Activated CD4-positive, CD25-positive, alpha-beta regulatory T cell treated with anti-CD3 and anti-CD28 coated beads, Interleukin-2, amount 50 U/mL, for 24 hours (primary cell): Measurements from ENCODE around the gene RRAGD.
"Not testable (repeated sequence)": the region's sequence is repeated elsewhere in the genome, so short reads cannot be mapped to it uniquely, and the experiment has no call there.

Source experiments
- ATAC-seq, 2 donors: fragments of 150-1000 bp; cut with Tn5 transposase; one replicate each; pipeline ENCODE4 v1.10.0; 2021; ENCODE audit warnings: mild to moderate bottlenecking in 1 of 2, moderate library complexity in 1 of 2

RRAGD gene

GRCh38 chr6:89410788-89411144, 1.3 kb downstream of the RRAGD start:
- ATAC-seq: no peak

DNA sequence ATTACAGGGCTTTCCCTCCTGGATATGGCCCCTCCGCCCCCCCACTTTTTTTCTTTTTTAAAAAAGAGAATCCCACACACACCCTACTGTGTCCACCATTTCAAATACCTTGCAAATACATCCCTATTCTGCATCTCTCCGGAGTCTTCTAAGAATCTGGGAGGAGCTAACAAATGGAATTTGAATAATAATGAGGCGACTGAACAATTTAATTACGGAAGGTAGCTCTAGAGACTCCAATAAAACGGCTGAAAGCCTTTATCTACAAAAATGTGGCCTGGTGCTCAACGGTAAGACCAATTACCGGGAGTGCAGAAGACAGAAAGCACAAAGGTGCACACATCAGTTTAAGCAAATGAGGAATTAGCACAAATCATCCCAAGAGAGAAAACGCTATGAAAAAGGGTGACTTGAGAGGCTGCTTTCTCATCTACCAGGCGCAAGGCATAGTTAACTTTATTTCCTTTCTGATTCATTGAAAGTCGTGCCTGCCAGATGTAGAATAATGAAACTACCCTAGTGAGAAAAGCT, 1.8 kb downstream of the RRAGD start:
- no peak for ATAC-seq

DNA sequence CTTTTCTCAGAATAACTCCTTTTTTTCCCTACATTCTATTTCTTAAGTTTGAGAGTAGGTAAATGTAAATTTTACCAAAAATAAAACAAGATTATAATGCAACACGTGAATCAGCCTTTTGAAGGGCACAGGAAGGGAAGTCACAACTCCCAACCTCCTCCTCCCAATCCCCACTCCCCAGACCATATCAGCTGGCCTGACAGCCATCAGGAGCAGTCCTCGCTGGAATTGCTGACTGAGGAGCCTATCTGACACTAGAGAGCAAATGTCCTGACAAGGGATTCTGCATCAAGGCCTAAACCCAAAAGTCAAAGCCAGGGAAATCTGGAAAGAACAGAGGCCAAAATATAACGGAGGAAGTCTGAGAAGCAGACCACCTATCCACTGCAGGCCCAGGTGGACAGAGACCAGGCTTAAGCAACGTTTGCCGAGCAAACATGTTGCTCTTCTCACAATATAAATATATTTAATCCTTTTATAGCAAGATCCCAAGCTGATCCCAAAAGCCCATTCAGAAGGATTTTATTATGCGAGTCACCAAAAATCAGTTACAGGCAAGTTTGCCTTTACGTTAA, 2.5 kb downstream of the RRAGD start:
- ATAC-seq: no peak

DNA sequence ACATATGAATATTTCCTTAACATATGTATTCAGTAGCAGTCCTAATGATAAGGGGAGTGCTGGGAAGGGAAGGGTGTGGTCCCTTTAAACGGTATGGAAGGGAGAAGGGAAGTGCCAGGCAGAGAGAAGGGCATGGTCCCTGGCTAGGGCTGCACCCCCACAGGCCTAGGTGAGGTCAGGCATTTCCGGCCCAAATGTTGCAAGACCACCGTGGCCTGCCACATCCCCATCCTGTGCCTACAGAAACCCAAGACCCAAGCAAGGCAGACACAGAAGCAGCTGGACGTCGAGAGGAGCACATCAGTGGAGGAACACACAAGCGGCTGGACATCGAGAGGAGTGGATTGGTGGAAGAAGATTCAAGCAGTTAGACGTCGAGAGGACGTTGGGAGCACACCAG, 5.9 kb downstream of the RRAGD start:
- no peak for ATAC-seq

GRCh38 chr6:89404512-89404911, 7.6 kb downstream of the RRAGD start:
- no peak for ATAC-seq

DNA sequence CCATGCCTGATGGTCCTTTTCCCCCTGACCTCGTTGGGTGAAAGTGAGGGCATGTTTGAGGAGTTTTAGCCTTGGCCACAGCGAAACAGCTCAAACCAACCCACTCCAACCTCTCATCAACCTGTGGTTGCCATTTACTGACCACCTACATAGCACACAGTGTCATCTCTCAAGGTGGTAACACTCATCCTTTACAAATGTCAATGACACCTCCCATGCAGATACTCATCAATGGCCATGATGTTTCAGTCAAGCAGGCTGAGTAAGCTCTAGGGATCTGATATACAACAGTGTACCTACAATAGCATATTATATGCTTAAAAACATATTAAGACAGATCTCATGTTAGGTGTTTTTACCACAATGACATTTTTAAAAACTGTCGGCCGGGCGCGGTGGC, 9.3 kb downstream of the RRAGD start:
- ATAC-seq: no peak

- no peak for ATAC-seq
These were observed 11.1 kb downstream of the RRAGD start for GRCh38 chr6:89400912-89401399.

GRCh38 chr6:89400050-89400449, 12.0 kb downstream of the RRAGD start:
- no peak for ATAC-seq

DNA sequence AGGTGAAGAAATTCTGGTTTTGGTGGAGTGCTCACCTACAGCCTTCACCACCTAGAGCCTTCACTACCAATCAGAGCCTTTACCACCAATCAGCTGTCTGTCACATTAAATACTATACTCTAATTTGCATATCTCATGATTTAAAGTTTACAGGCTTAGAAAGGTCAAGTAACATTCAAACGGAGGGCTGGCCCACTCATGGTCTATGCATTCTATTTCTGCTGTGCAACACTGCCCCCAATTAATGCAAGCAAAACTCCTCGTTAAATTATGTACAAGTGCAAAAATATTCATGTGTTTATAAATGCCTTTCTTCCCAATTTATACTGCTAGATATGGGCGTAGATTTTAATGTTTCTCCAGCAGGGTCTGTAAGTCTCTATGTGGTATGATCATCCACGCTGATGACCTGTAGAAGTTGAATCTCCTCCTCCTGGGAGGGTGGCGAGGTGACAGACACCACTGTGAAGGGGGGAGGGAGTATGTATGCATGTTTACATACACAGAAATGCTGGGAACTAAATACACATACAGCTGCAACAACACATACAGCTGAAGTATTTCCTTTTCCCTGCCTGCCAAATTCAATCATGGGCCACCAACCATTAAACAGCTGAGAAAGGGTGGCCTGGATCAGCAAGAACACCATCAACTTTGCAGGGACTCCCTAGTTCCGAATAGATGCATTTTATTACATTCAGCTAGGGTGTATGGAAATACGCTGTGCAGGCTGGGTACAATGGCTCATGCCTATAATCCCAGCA, 13.1 kb downstream of the RRAGD start:
- no peak for ATAC-seq

DNA sequence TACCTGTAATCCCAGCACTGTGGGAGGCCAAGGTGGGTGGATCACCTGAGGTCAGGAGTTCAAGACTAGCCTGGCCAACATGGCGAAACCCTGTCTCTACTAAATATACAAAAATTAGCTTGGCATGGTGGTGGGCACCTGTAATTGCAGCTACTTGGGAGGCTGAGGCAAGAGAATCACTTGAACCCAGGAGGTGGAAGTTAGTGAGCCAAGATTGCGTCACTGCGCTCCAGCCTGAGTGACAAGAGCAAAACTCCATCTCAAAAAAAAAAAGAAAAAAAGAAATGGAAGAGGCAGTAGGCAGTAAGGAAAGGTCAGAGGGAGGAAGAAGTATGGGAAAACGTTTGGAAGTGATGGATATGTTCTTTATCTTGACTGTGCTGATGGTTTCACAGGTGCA, 14.2 kb downstream of the RRAGD start:
- not testable (repeated sequence) for ATAC-seq

DNA sequence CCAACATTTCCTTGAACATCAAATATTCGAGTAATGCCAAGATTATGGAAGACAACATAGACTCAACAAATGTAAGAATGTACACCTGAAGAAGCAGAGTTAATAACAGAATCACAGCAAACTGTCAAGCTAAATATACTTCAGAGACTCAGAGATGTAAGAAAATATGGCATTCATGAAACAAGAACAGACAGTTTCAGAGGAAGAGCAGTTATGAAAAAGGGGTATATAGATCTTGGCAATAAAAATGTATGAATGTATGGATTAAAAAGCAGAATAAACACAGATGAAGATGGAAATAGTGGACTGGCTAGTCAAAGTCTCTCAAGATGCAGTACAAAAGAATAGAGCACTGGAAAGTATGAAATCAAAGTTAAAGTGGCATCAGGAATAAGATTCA, 18.4 kb downstream of the RRAGD start:
- ATAC-seq: no peak

- no peak for ATAC-seq
These were observed 19.2 kb downstream of the RRAGD start for GRCh38 chr6:89392823-89393222.

DNA sequence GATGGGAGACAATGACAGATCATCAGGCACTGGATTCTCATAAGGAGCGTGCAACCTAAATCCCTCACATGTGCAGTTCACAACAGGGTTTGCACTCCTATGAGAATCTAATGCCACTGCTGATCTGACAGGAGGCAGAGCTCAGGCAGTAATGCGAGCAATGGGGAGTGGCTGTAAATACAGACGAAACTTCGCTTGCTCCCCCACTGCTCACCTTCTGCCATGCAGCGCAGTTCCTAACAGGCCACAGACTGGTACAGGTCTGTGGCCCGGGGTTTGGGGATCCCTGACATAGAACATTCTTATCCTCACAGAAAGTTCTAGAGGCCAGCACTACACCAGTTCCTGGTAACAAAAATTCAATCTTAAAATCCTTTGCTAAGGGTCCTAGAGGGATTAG, 23.2 kb downstream of the RRAGD start:
- no peak for ATAC-seq

DNA sequence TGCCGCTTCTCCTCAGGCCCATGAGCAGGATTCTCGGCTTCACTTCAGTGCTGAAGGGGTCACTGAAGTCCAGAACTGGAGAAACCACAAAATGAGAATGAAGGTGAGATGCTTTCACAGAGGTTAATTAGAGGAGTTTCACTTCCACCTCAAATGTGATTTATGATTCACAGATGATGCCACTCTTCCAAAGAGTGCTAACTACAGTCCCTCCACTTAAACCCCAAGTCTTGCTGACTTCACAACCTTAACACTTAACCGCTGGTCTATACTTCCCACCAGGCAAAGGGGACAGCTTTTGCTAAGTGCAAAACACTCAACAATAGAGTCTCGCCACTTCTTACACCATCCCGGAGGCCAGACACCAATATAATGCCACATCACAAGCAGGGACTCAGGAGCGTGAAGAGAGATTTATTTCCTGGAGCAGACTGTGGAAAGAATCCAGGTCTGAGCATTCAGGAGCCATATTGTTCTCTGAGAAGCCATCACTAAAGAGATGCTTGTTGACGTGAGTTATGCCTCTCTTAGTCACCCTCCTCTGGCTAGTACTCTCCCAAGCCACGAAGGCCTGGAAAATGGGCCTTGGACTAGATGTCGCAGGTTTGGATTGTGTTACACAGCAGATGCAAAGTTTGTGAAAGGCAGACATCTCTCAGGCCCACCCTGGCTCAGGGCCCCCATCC, 24.4 kb downstream of the RRAGD start:
- ATAC-seq: peak in 1 of 2 donors; percentile 38

GRCh38 chr6:89386917-89387491, 25.1 kb downstream of the RRAGD start:
- ATAC-seq: no peak

DNA sequence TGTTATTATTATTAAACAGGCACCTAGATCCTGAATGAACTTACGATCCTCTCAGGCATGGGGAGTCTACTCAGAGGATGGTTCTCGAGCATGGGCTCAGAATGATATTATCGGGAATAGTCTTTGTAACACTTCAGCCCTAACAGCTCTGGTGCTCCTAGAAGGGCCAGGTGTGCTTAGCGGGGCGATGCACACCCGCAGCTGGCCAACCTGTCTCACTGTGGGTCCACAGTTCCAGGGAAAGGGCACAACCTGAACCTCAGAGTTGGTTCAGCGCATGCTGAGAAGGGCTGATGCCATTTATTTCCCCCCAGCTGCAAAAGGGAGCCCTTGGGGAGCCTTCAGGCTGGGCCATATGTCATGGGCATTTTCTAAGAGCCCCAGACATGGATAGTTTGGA, 26.2 kb downstream of the RRAGD start:
- no peak for ATAC-seq

GRCh38 chr6:89385156-89385667, 26.9 kb downstream of the RRAGD start:
- ATAC-seq: peak in 1 of 2 donors; percentile 48

DNA sequence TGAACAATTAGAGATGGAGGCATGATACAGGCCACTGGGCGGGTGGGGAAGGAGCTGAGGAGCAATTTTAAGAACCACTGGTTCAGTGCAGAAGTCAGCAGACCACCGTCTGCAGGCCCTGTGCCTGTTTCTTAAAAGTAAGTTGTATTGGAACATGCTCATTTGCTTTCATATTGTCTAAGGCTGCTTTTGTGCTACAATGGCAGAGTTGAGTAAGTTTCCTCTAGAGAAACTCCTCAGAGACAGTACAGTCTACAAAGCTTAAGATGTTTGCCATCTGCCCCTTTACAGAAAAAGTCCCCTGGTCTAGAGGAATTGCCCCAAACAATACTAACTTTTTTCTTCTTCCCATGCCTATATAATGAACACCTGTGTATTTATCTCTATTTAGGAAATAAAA, 31.0 kb downstream of the RRAGD start:
- no peak for ATAC-seq

GRCh38 chr6:89379281-89379680, 32.8 kb downstream of the RRAGD start:
- ATAC-seq: no peak

DNA sequence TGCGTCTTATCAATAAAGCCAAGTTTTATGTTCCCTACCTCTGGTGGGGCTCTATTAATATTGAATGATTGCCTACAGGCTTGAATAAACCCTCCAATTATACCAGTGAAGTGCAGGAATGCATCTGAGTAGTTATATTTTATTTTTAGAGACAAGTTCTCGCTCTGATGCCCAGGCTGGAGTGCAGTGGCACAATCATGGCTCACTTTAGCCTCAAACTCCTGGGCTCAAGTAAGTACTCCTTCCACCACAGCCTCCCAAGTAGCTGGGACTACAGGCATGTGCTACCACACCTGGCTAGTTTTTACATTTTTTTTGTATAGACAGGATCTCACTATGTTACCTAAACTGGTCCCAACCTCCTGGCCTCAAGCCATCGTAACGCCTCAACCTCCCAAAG, 33.4 kb downstream of the RRAGD start:
- ATAC-seq: no peak

- ATAC-seq: peak; percentile 76
These were observed 36.4 kb downstream of the RRAGD start for GRCh38 chr6:89375427-89376267.

- peak; percentile 37 to 54 for ATAC-seq
These were observed 39.6 kb downstream of the RRAGD start for GRCh38 chr6:89372506-89372901.
